Adrenal gland (tissue), 5 donors: Measurements from ENCODE around the gene RIBC2.

Source experiments
- CTCF ChIP-seq, 6 experiments: fragments of 450-650 bp in 4 of 6; fragments of 200-600 bp in 2 of 6; sonication (generic) in 1 of 6; IDR thresholded peaks; 1 replicate in 5 of 6; 2 replicates in 1 of 6; pipeline versions ENCODE4 v1.5.1 to v1.8.0; 2016 to 2021; ENCODE audit warnings: antibody characterized with exemption in 6 of 6, mild to moderate bottlenecking in 2 of 6, moderate library complexity in 1 of 6
- POLR2A ChIP-seq, 2 donors: fragments of 450-650 bp; IDR thresholded peaks; one replicate each; pipeline ENCODE4 v1.6.1; 2017; ENCODE audit warnings: antibody characterized with exemption in 2 of 2, mild to moderate bottlenecking in 2 of 2, moderate library complexity in 1 of 2
- donor health status: DM: no; HTN: no; CAD: no.

- TF ChIP-seq CTCF (IDR thresholded peaks at IDR 0.05) (no peak), POLR2A (IDR thresholded peaks at IDR 0.05) (no peak)
Observed at GRCh38 chr22:45470871-45471270, 57.4 kb downstream of the RIBC2 start.
